Thoracic aorta (tissue), 2 donors: ENCODE data around the gene GLDN. TPM values are rescaled to one million over a fixed set of nuclear protein-coding genes. Genes with fewer than 3 reads are reported as not detected.

ENCODE experiments used
- ATAC-seq: fragments of 150-250 bp; one replicate; pipeline ENCODE4 v1.8.0; 2017; ENCODE audit warnings: low read depth; ENCODE audit not compliant: insufficient number of reproducible peaks, low FRiP score
- DNase-seq: peaks from one replicate; pipeline ENCODE4 v3.0.0-alpha.2; 2020; ENCODE audit warnings: low spot score
- H3K27ac ChIP-seq, 2 donors: fragments of 200-600 bp; sonication (generic); 1 replicate in 1 of 2; 2 replicates in 1 of 2; pipeline ENCODE4 v1.5.1; 2016; ENCODE audit warnings: mild to moderate bottlenecking in 2 of 2, moderate library complexity in 2 of 2
- H3K27me3 ChIP-seq: fragments of 200-600 bp; sonication (generic); replicated peaks from 2 replicates; pipeline ENCODE4 v1.6.0; 2016; ENCODE audit warnings: mild to moderate bottlenecking; ENCODE audit not compliant: insufficient read depth
- H3K36me3 ChIP-seq: fragments of 200-600 bp; sonication (generic); one replicate; pipeline ENCODE4 v1.5.1; 2016
- H3K4me1 ChIP-seq, 2 donors: fragments of 200-600 bp; sonication (generic); 1 replicate in 1 of 2; 2 replicates in 1 of 2; pipeline versions ENCODE4 v1.5.1 to v1.6.0; 2016; ENCODE audit warnings: low read depth in 2 of 2, mild to moderate bottlenecking in 1 of 2; ENCODE audit not compliant: control insufficient read depth in 1 of 2
- H3K4me3 ChIP-seq: fragments of 200-600 bp; sonication (generic); 2 replicates; pipeline ENCODE4 v1.5.1; 2016; ENCODE audit warnings: mild to moderate bottlenecking
- H3K9me3 ChIP-seq: fragments of 200-600 bp; sonication (generic); 2 replicates; pipeline ENCODE4 v1.5.1; 2016
- CTCF ChIP-seq: fragments of 200-600 bp; sonication (generic); IDR thresholded peaks from one replicate; pipeline ENCODE4 v1.5.1; 2019; ENCODE audit warnings: antibody characterized with exemption
- total RNA-seq, 2 donors: library from RNA; depleted of rRNA; stranded (reverse); fragments of >200 nt; gene quantifications; one replicate each; pipeline versions ENCODE4 v1.1.0 to v1.2.3, GENCODE V29; 2016

The GLDN gene
- total RNA-seq, 2 donors from 2014 or later = 20.7 to 26.0 TPM

GRCh38 chr15:51318382-51319150, 22.9 kb upstream of the GLDN start:
- H3K4me3 ChIP-seq = no peak overlapping the region
- no peak overlapping the region for H3K27ac ChIP-seq
- no peaks in the 10 kb centered on the region for H3K4me1 ChIP-seq
- H3K36me3 ChIP-seq = no peaks in the 10 kb centered on the region
- TF ChIP-seq CTCF = no peak
- no peak for ATAC-seq
- no peaks in the 10 kb centered on the region for H3K9me3 ChIP-seq
- no peak for DNase-seq
- no peaks in the 10 kb centered on the region for H3K27me3 ChIP-seq

GRCh38 chr15:51319539-51319938, 21.9 kb upstream of the GLDN start:
- H3K27me3 ChIP-seq = no peaks in the 10 kb centered on the region
- no peaks in the 10 kb centered on the region for H3K4me1 ChIP-seq
- no peak for ATAC-seq
- DNase-seq = no peak
- H3K27ac ChIP-seq = no peak overlapping the region
- no peaks in the 10 kb centered on the region for H3K36me3 ChIP-seq
- no peaks in the 10 kb centered on the region for H3K9me3 ChIP-seq
- TF ChIP-seq CTCF = no peak
- no peak overlapping the region for H3K4me3 ChIP-seq

- ATAC-seq (no peak), DNase-seq (no peak)
- H3K9me3 ChIP-seq = no peaks in the 10 kb centered on the region
- H3K27ac ChIP-seq = no peak overlapping the region
- no peaks in the 10 kb centered on the region for H3K4me1 ChIP-seq
- H3K4me3 ChIP-seq = no peak overlapping the region
- H3K36me3 ChIP-seq = no peaks in the 10 kb centered on the region
- H3K27me3 ChIP-seq = no peaks in the 10 kb centered on the region
- no peak for TF ChIP-seq CTCF
Measured at GRCh38 chr15:51320843-51321242, 20.6 kb upstream of the GLDN start.

- Histone ChIP-seq H3K27me3 (no peaks in the 10 kb centered on the region), H3K4me1 (no peaks in the 10 kb centered on the region), H3K36me3 (no peaks in the 10 kb centered on the region), H3K27ac (no peak overlapping the region), H3K9me3 (no peaks in the 10 kb centered on the region), H3K4me3 (no peak overlapping the region)
- DNase-seq = no peak
- no peak for ATAC-seq
- no peak for TF ChIP-seq CTCF
Measured at GRCh38 chr15:51321316-51321715, 20.1 kb upstream of the GLDN start.

- Histone ChIP-seq H3K27ac (no peak overlapping the region), H3K9me3 (no peaks in the 10 kb centered on the region), H3K36me3 (no peaks in the 10 kb centered on the region), H3K4me3 (no peak overlapping the region), H3K4me1 (no peaks in the 10 kb centered on the region), H3K27me3 (no peaks in the 10 kb centered on the region)
- DNase-seq = no peak
- TF ChIP-seq CTCF = no peak
- no peak for ATAC-seq
Measured at GRCh38 chr15:51322621-51323296, 18.7 kb upstream of the GLDN start.
